Osteoblast (primary cell): ENCODE results near the gene SETD5. TPM values are rescaled to one million over a fixed set of nuclear protein-coding genes. Genes with fewer than 3 reads are reported as not detected.

Source experiments
- DNase-seq: peaks from one replicate; pipeline ENCODE4 v3.0.0; 2011; ENCODE audit warnings: low spot score, mixed read lengths; ENCODE audit not compliant: insufficient read length; ENCODE audit errors: missing footprints
- H2AFZ ChIP-seq: 2 replicates; pipeline ENCODE4 v1.6.0; 2011; ENCODE audit warnings: mild to moderate bottlenecking, low read length
- H3K27ac ChIP-seq: 2 replicates; pipeline ENCODE4 v1.5.1; 2011; ENCODE audit warnings: mild to moderate bottlenecking, low read depth, low read length, moderate library complexity
- H3K27me3 ChIP-seq: 2 replicates; pipeline ENCODE4 v1.6.0; 2012; ENCODE audit warnings: mild to moderate bottlenecking, control low read depth, inconsistent platforms, low read length, moderate library complexity; ENCODE audit not compliant: insufficient read depth
- H3K36me3 ChIP-seq: 2 replicates; pipeline ENCODE4 v1.5.1; 2011; ENCODE audit warnings: mild to moderate bottlenecking, low read length, control low read depth, moderate library complexity; ENCODE audit not compliant: insufficient read depth
- H3K4me1 ChIP-seq: 2 replicates; pipeline ENCODE4 v1.5.1; 2011; ENCODE audit warnings: mild to moderate bottlenecking, low read length, control low read depth, moderate library complexity; ENCODE audit not compliant: insufficient read depth
- H3K4me2 ChIP-seq: 2 replicates; pipeline ENCODE4 v1.6.0; 2011; ENCODE audit warnings: mild to moderate bottlenecking, low read length; ENCODE audit not compliant: insufficient read depth
- H3K4me3 ChIP-seq: fragments of 200-600 bp; sonication (generic); 3 replicates; pipeline ENCODE4 v1.5.1; 2012; ENCODE audit warnings: mild to moderate bottlenecking, low read length, inconsistent platforms; ENCODE audit not compliant: insufficient read depth
- H3K79me2 ChIP-seq: 2 replicates; pipeline ENCODE4 v1.6.0; 2012; ENCODE audit warnings: mild to moderate bottlenecking, low read length, control low read depth, inconsistent platforms; ENCODE audit not compliant: insufficient read depth
- H3K9me3 ChIP-seq: 2 replicates; pipeline ENCODE4 v1.5.1; 2011; ENCODE audit warnings: low read depth, low read length, control low read depth
- H4K20me1 ChIP-seq: 2 replicates; pipeline ENCODE4 v1.6.0; 2012; ENCODE audit warnings: mild to moderate bottlenecking, low read length, control low read depth; ENCODE audit not compliant: insufficient read depth
- CTCF ChIP-seq: IDR thresholded peaks from 2 replicates; pipeline ENCODE4 v1.5.1; 2011; ENCODE audit warnings: mild to moderate bottlenecking, low read depth, low read length, moderate library complexity; ENCODE audit errors: extremely low read depth
- total RNA-seq: library from RNA; depleted of rRNA; stranded (reverse); fragments of >200 nt; gene quantifications from 2 replicates; pipeline ENCODE4 v1.2.3, GENCODE V29; 2012

SETD5 gene
- total RNA-seq, 1 donor: 106 TPM

GRCh38 chr3:9388562-9389272, 8.7 kb upstream of the SETD5 start:
- TF ChIP-seq CTCF: no peak
- peaks cover 57% of the 10 kb centered on the region for H3K79me2 ChIP-seq
- H3K4me1 ChIP-seq: peaks cover 3% of the 10 kb centered on the region
- H2AFZ ChIP-seq: no peak overlapping the region
- no peak overlapping the region for H3K4me2 ChIP-seq
- peak overlapping the region; percentile 25 for H3K27ac ChIP-seq
- H3K36me3 ChIP-seq: peaks cover 96% of the 10 kb centered on the region
- no peak for DNase-seq
- H3K27me3 ChIP-seq: no peaks in the 10 kb centered on the region
- no peaks in the 10 kb centered on the region for H3K9me3 ChIP-seq
- H3K4me3 ChIP-seq: no peak overlapping the region
- H4K20me1 ChIP-seq: peaks cover 36% of the 10 kb centered on the region

- Histone ChIP-seq H3K4me2 (no peak overlapping the region), H3K36me3 (peaks cover 96% of the 10 kb centered on the region), H3K27me3 (no peaks in the 10 kb centered on the region), H2AFZ (no peak overlapping the region), H3K4me1 (peaks cover 14% of the 10 kb centered on the region), H3K79me2 (peaks cover 74% of the 10 kb centered on the region), H3K9me3 (no peaks in the 10 kb centered on the region), H3K4me3 (no peak overlapping the region), H4K20me1 (peaks cover 51% of the 10 kb centered on the region), H3K27ac (no peak overlapping the region)
- no peak for DNase-seq
- no peak for TF ChIP-seq CTCF
Observed at GRCh38 chr3:9390265-9390888, 7.0 kb upstream of the SETD5 start.

- H3K79me2 ChIP-seq: peaks cover 83% of the 10 kb centered on the region
- peaks cover 19% of the 10 kb centered on the region for H3K4me1 ChIP-seq
- no peak overlapping the region for H3K4me2 ChIP-seq
- H3K27ac ChIP-seq: peak overlapping the region; percentile 20
- peaks cover 58% of the 10 kb centered on the region for H4K20me1 ChIP-seq
- DNase-seq: no peak
- no peak overlapping the region for H2AFZ ChIP-seq
- no peaks in the 10 kb centered on the region for H3K27me3 ChIP-seq
- H3K4me3 ChIP-seq: no peak overlapping the region
- TF ChIP-seq CTCF: no peak
- no peaks in the 10 kb centered on the region for H3K9me3 ChIP-seq
- H3K36me3 ChIP-seq: peaks cover 84% of the 10 kb centered on the region
Observed at GRCh38 chr3:9392041-9392440, 5.4 kb upstream of the SETD5 start.

- Histone ChIP-seq H3K27me3 (no peaks in the 10 kb centered on the region), H3K4me3 (peak overlapping the region; percentile 88), H2AFZ (peak overlapping the region; percentile 69), H3K4me1 (peaks cover 33% of the 10 kb centered on the region), H3K79me2 (peaks cover 87% of the 10 kb centered on the region), H3K4me2 (peak overlapping the region; percentile 98), H3K27ac (peak overlapping the region; percentile 95), H3K36me3 (peaks cover 48% of the 10 kb centered on the region), H4K20me1 (peaks cover 69% of the 10 kb centered on the region), H3K9me3 (no peaks in the 10 kb centered on the region)
- no peak for TF ChIP-seq CTCF
- no peak for DNase-seq
Observed at GRCh38 chr3:9395570-9396300, 1.7 kb upstream of the SETD5 start.
